Measurements from ENCODE around the gene BGLAP. TPM values are rescaled to one million over a fixed set of nuclear protein-coding genes. Genes with fewer than 3 reads are reported as not detected.

The BGLAP gene
- 0.51 and 0.67 TPM in 2 replicates for total RNA-seq
- polyA plus RNA-seq = 0.32 and 1.8 TPM in 2 replicates

GRCh38 chr1:156241926-156242325 is at the start of gene BGLAP:
Gene BGLAP, plus strand, starts transcription at chr1:156242184. Its CDS starts 48 bp downstream, at chr1:156242232.
- H3K27ac ChIP-seq = peak within 1 kb of the TSS; percentile 15
- peaks cover 8% of the 10 kb centered on the region for H3K36me3 ChIP-seq
- no peaks in the 10 kb centered on the region for H3K9me3 ChIP-seq (ENCODE audit: low read depth)
- no peak for TF ChIP-seq CTCF (IDR thresholded peaks at IDR 0.05; ENCODE audit: low read depth, low read length)
- H3K27me3 ChIP-seq = no peaks in the 10 kb centered on the region
- DNase-seq (ENCODE audit: low read depth in 1 of 2, low spot score in 1 of 2) = no peak
- no peak within 1 kb of the TSS for H3K4me3 ChIP-seq
- H3K4me1 ChIP-seq (ENCODE audit: low read depth) = no peaks in the 10 kb centered on the region

GRCh38 chr1:156193208-156193487 is 48.8 kb upstream of the BGLAP start:
- no peaks in the 10 kb centered on the region for H3K9me3 ChIP-seq (ENCODE audit: low read depth)
- H3K36me3 ChIP-seq = no peaks in the 10 kb centered on the region
- no peak for DNase-seq (ENCODE audit: low read depth in 1 of 2, low spot score in 1 of 2)
- peaks cover 4% of the 10 kb centered on the region for H3K4me1 ChIP-seq (ENCODE audit: low read depth)
- no peaks in the 10 kb centered on the region for H3K27me3 ChIP-seq
- no peak for TF ChIP-seq CTCF (IDR thresholded peaks at IDR 0.05; ENCODE audit: low read depth, low read length)
- H3K27ac ChIP-seq = peak overlapping the region; percentile 84
- peak overlapping the region; percentile 78 for H3K4me3 ChIP-seq

- Histone ChIP-seq H3K27me3 (no peaks in the 10 kb centered on the region), H3K36me3 (no peaks in the 10 kb centered on the region), H3K4me3 (peak within 1 kb of the TSS; percentile 78), H3K9me3 (ENCODE audit: low read depth) (no peaks in the 10 kb centered on the region), H3K4me1 (ENCODE audit: low read depth) (peaks cover 4% of the 10 kb centered on the region), H3K27ac (peak within 1 kb of the TSS; percentile 84)
- peak; percentile 52 for TF ChIP-seq CTCF (IDR thresholded peaks at IDR 0.05; ENCODE audit: low read depth, low read length)
- DNase-seq (ENCODE audit: low read depth in 1 of 2, low spot score in 1 of 2) = peak; percentile 97 to 100
These were observed 48.3 kb upstream of the BGLAP start, which contains the start of gene SLC25A44 for GRCh38 chr1:156193488-156194299. Gene SLC25A44, plus strand, starts transcription at chr1:156194104. Its CDS starts 5,744 bp downstream, at chr1:156199848.

GRCh38 chr1:156194300-156194652 is 47.7 kb upstream of the BGLAP start:
- Histone ChIP-seq H3K4me1 (ENCODE audit: low read depth) (peaks cover 4% of the 10 kb centered on the region), H3K4me3 (peak overlapping the region; percentile 78), H3K36me3 (no peaks in the 10 kb centered on the region), H3K27ac (peak overlapping the region; percentile 47), H3K27me3 (no peaks in the 10 kb centered on the region), H3K9me3 (ENCODE audit: low read depth) (no peaks in the 10 kb centered on the region)
- no peak for DNase-seq (ENCODE audit: low read depth in 1 of 2, low spot score in 1 of 2)
- no peak for TF ChIP-seq CTCF (IDR thresholded peaks at IDR 0.05; ENCODE audit: low read depth, low read length)

- no peak for TF ChIP-seq CTCF (IDR thresholded peaks at IDR 0.05; ENCODE audit: low read depth, low read length)
- no peaks in the 10 kb centered on the region for H3K9me3 ChIP-seq (ENCODE audit: low read depth)
- peaks cover 4% of the 10 kb centered on the region for H3K4me1 ChIP-seq (ENCODE audit: low read depth)
- no peaks in the 10 kb centered on the region for H3K27me3 ChIP-seq
- H3K27ac ChIP-seq = no peak overlapping the region
- no peak overlapping the region for H3K4me3 ChIP-seq
- DNase-seq (ENCODE audit: low read depth in 1 of 2, low spot score in 1 of 2) = no peak
- no peaks in the 10 kb centered on the region for H3K36me3 ChIP-seq
These were observed 46.1 kb upstream of the BGLAP start for GRCh38 chr1:156195853-156196252.

Data from cardiac muscle cell (in vitro differentiated cells and primary cell).